GM19372 (cell line): Measurements from ENCODE around the gene NPHP4.

Source experiments
- ATAC-seq: cut with Tn5 transposase; IDR thresholded peaks from one replicate; pipeline ENCODE4 v1.9.1; 2021; ENCODE audit warnings: mild to moderate bottlenecking, low read depth, moderate library complexity; ENCODE audit not compliant: unreplicated experiment

Gene NPHP4

GRCh38 chr1:5917591-5918274, 74.5 kb downstream of the NPHP4 start:
- ATAC-seq, result no peak

- ATAC-seq, result no peak
Observed at GRCh38 chr1:5917281-5917590, 75.0 kb downstream of the NPHP4 start.

DNA sequence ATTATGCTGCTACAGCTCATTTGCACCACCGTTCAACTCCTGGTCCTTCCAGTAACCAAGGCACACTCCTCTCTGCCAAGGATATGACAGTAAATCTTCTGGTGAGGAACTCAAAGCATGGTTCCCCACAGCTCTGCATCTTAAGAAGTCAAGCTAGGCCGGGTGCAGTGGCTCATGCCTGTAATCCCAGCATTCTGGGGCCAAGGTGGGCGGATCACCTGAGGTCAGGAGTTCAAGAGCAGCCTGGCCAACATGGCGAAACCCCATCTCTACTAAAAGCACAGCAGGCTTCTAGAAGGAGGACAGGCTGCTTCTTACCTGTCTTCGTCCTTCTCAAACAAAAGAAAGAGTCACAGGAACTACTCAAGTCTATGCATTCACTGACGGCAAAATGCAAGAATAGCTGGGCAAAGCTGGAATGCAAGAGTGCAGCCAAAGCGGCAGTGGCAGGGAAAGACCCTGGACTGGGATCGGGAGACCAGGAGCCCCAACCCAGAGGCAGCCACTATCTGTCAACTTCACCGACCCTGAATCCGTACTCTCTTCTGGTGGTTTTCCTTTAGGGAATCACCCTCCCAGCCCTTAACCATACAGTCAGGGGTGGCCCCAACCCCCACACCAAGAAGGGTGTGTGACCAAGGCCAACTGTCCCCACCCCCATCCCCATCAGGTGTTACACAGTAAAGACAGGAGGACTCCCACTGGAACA, 75.5 kb downstream of the NPHP4 start:
- ATAC-seq, result no peak

GRCh38 chr1:5915587-5916571, 76.3 kb downstream of the NPHP4 start:
- ATAC-seq, result no peak

DNA sequence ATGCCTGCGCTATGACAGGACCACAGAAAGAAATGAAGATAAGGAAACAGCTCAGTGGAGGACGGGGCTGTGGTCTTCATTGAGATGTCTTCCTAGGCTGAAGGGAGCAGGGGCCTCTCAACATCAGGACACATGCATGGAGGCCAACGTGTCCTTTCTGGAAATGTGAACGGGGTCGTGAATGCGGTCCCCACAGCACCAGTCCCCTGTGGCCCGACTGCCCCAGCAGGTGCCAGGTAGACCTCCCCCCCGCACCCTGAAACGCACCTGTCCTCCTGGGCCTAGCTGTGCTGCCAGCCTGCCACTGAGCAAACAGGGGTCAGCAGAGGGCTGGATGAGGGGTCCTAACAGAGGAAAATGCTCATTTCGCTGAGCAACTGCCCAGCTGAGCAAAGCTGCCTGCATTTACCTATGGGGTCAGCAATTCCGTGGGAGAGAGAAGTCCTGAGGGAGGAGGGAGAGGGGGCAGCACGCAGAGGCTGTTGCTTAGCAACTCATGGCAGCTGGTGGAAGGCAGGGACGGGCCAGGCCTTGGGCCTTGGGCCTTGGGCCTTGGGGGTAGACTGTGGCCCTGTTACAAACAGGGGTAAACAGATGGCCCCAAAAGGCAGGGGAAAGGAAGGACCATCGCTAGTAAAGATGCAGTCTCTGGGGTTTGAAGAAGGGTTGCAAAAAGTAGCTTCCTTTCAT, 77.4 kb downstream of the NPHP4 start:
- ATAC-seq, result no peak

- no peak for ATAC-seq
Observed at GRCh38 chr1:5913876-5914275, 78.3 kb downstream of the NPHP4 start.

DNA sequence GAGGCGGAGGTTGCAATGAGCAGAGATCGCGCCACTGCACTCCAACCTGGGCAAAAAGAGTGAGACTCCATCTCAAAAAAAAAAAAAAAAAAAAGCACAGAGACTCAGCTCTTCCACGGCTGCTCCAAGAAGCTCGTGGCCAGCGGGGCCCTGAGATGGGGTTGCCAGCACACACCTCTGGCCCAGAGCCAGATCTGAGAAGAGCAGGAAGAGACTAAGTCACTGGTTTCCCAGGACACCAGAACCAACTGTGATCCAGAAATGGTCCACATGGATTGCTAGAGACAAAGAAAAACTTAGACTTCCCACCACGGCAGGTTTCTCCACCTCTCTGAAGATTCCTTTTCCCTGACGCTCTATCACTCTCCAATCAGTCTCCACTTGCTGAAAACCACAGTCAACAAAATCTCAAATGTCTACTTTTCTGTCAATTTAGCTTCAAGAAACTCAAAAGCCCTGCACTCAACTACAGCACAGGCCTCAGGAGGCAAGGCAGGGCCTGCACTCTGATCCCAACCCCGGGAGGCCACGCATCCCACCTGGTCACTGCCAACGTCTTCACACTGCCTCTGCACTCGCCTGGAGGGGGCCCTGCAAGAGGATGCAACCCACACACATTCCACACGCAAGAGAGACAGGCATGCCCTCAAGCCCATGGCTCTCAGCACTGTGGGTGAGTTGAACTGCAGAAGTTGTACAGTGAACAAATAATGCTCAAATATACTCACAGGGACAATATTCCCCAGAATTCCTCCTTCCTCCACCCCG, 79.0 kb downstream of the NPHP4 start:
- no peak for ATAC-seq

- ATAC-seq, result no peak
Observed at GRCh38 chr1:5911871-5912271, 80.4 kb downstream of the NPHP4 start.

DNA sequence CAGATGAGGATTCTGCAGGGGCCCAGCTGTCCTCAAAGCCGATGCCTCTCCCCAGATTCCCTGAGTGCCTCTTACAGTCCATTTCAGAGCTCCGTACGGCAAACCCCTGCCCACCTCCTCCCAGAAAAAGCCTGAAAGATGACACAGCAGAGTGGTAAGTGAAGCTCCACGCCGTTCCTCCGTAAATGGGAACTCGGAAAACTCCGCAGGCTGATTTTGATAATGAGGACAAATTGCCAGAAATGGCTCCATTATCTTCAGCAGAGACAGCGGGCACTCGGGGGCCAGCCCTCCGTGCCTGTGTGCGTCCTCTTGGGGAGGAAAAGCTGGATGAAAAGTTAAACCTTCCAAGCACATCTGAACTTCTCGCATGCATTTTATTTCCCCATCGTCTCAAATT, 81.1 kb downstream of the NPHP4 start:
- ATAC-seq, result no peak

DNA sequence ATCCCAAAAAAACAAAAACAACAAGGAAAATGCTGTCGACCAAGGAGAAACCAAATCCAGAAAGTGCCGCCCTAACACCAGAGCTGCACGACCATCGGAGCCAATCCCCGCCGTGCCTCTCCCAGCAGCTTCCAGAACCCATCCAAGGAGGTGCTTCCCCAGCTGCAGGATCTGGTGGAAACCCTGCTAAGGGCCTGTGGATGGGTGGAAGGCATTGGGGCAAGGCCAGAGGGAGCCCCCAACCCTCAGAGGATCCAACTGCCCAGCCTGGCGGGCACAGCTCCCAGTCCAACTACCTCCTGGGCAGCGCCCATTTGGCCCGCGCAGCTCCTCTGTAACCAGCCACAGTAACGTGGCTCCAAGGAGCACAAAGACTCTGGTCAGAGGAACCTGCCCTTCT, 81.6 kb downstream of the NPHP4 start:
- ATAC-seq, result no peak

- no peak for ATAC-seq
Observed at GRCh38 chr1:5910276-5910620, 82.0 kb downstream of the NPHP4 start.

DNA sequence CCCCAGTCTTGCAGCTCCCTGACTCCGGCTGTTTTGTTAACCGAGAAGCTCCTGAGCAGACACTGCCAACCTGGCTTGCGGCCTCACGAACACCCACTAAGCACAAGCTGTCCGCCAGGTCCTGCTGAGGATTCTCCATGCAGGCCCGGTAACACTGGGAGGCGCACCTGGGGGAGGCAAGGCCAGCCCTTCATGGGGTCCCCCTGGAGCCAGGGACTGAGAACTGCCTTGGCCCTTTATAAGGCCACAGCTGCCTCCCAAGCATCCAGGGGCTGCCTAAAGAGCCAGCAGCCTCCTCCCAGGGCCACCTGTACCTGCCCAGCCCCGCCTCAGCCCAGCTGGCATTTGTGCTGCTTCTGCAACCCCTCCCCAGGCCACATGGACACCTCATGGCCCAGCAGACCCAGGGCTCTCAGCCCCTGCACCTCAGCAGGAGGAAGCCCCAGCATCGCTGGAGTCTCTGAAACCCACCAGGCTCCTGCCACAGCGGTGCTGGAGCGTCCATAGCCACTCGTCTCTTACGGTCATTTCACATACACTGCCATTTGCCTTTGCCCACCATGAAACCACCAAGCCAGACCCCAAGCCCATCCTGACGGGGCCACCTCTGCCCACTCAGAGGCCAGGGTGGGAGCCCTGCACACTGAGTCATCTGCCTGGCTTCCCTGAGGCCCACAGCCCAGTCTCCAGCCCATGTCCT, 82.5 kb downstream of the NPHP4 start:
- no peak for ATAC-seq

DNA sequence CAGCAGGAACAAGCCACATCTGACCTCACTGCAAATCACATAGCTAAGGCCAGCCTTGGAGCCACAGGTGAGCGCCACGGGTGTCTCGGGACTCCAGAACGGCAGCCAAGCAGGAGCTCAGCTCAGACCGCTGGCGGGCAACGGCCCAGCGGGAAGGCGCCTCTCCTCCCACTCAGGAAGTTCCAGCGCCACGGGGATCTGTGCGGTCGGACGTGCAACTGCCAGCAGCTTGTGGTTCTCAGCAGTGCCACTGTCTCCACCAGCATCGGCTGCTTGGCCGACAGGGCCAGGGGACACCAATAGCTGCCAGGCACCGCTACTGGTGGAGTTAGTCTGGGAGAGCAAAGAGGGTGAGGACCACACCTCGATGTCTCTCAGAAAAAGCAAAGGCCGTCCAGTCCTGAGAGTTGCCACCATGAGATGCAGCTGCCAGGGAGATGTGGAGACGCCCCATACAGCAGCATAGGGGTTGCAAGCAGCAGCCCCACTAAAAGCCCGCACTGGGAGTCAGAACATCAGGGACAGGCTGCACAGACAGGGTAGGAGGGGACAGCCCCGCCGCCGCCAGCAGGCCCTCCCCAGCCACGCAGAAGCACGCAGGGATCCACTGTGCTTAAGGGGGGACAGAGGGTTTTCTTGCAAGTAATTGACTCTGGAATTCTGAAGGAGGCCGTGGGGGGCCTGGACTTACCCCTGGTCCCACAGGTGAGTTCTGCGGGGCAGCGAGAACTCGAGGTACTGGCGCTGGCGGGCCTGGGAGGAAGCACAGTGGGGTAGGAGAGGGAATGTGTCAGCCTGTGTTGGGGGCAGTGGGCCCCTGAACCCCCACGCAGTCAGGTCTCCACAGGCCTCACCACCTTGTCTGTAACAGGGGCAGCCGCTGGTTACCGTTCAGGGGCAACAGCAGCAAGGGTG, 83.5 kb downstream of the NPHP4 start:
- ATAC-seq, result no peak

- no peak for ATAC-seq
Observed at GRCh38 chr1:5907966-5908365, 84.3 kb downstream of the NPHP4 start.

- no peak for ATAC-seq
Observed at GRCh38 chr1:5907386-5907785, 84.8 kb downstream of the NPHP4 start.

DNA sequence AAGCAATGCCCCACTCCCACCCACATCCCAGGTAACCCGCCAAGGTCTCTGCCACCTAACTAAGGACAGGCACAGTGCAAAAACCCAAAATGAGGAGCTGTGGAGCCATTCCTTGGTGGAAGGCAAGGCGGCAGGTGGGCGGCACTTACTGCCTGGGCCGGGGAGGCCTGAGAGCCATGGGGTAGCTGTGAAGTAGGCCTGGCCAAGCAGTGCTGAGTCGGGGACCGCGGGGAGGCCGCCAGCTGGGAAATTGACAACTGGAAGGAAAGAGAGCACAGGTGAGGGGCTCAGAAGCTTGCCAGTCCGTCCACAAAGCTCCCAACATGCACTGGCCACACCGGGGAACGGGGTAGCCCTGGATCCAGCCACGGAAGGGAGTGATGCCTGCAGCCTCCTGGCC, 85.3 kb downstream of the NPHP4 start:
- no peak for ATAC-seq

DNA sequence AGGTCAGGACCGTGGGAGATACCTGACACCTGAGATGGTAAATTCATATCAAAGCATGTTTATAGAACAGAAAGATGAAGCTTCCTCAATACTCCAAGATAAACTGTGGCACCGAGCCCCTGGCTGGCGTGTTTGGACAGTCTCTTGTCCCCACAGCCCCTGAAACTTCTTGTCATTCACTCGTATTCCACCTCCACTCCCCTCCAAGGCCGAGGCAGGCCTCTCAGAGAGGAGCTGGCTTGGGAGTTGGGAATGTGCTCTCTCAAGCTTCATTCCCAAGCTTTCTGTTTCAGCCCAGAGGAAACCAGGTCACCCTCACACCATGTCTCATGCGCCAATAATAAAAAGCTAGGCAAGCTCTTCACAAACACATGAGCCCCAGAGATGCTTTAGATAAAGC, 86.1 kb downstream of the NPHP4 start:
- no peak for ATAC-seq

DNA sequence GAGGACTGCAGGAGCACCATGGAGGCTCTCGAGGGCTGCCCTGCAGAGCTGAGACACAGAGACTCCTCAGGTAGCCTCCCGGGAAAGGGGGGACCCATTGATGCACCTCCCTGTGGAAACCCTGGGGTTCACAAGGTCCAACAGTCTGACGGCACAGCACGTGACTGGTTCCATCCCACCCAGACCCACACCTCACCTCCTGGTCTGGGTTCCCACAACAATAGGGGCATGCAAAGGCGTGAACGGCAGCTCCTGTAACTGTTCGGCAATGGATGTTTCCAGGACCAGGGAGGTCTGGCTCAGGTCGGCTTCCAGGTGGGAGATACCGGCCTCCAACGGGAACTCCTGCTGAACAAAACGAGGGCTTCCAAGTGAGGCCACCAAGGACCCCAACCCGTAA, 86.8 kb downstream of the NPHP4 start:
- no peak for ATAC-seq

- no peak for ATAC-seq
Observed at GRCh38 chr1:5904551-5904950, 87.7 kb downstream of the NPHP4 start.
